ENCODE results near the gene ADAMTS16.

Gene ADAMTS16

DNA sequence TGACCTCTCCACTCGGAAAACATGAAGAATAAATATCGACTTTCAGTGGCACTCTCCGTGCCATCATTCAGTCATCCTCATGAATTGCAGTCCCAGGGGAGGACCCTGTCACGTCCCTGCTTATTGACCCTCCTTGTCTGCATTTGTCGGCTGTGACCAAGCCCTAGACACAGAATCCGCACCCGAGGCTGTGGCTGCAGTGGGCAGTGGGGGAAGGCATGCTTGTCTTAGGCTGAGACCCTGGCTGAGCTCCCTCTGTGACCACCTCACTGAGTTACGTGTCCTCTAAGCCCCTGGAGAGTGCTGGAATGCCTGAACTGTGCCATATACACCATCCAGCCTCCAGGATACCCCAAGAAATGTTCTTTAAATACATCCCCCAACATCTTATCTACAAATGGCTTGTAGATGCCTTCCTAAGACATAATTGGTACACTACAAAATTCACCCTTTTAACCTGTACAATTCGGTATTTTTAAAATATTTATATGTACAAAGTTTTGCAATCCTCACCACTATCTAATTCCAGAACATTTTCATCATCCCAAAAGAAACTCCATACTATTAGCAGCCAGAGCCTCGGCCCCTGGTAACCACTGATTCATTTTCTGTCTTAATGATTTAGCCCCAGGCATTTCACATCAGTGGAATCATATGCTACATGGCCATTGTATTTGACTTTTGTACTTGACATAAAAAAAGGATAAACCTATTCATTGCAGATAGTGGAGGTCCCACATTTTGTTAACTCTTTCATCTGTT, 201.6 kb downstream of the ADAMTS16 start:
- DNase-seq (ENCODE audit: extremely low read depth, low read depth), result no peak
- TF ChIP-seq, protein P1, sequence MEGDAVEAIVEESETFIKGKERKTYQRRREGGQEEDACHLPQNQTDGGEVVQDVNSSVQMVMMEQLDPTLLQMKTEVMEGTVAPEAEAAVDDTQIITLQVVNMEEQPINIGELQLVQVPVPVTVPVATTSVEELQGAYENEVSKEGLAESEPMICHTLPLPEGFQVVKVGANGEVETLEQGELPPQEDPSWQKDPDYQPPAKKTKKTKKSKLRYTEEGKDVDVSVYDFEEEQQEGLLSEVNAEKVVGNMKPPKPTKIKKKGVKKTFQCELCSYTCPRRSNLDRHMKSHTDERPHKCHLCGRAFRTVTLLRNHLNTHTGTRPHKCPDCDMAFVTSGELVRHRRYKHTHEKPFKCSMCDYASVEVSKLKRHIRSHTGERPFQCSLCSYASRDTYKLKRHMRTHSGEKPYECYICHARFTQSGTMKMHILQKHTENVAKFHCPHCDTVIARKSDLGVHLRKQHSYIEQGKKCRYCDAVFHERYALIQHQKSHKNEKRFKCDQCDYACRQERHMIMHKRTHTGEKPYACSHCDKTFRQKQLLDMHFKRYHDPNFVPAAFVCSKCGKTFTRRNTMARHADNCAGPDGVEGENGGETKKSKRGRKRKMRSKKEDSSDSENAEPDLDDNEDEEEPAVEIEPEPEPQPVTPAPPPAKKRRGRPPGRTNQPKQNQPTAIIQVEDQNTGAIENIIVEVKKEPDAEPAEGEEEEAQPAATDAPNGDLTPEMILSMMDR (IDR thresholded peaks at IDR 0.05; ENCODE audit: low read depth, low read length), result no peak

DNA sequence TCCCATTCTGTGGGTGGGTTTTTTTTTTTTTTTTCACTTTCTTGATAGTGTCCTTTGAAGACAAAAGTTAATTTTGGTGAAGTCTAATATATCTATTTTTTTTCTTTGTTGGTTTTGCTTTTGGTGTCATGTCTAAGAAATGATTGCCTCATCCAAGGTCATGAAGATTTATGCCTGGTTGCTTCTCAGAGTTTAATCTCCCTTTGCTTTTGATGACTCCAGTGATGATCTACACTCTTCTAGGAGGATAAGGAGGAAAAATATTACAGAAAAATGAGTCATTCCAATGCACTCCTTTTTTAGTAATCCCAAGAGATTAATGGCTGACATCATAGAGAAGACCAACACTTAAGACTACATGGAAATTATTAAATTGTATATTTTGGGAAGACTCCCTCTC, 202.7 kb downstream of the ADAMTS16 start:
- TF ChIP-seq, protein P1 (IDR thresholded peaks at IDR 0.05; ENCODE audit: low read depth, low read length), result no peak
- DNase-seq (ENCODE audit: extremely low read depth, low read depth), result no peak

DNA sequence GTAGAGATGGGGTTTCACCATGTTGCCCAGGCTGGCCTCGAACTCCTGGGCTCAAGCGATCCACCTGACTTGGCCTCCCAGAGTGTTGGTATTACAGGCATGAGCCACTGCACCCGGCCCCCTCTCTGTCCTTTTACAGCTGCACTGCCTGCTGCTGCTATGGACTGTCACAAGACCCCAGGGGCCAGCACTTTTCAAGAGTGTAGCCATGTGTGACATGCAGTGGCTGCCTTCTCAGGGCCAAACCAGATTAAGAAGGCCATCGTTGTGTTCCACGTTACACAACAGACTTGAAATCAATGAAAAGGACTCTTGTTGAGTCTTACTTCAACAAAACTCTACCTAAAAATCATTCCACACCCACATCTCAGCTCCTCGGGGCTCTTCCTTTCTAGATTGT, 203.4 kb downstream of the ADAMTS16 start:
- TF ChIP-seq, protein P1 (IDR thresholded peaks at IDR 0.05; ENCODE audit: low read depth, low read length), result no peak
- DNase-seq (ENCODE audit: extremely low read depth, low read depth), result no peak

DNA sequence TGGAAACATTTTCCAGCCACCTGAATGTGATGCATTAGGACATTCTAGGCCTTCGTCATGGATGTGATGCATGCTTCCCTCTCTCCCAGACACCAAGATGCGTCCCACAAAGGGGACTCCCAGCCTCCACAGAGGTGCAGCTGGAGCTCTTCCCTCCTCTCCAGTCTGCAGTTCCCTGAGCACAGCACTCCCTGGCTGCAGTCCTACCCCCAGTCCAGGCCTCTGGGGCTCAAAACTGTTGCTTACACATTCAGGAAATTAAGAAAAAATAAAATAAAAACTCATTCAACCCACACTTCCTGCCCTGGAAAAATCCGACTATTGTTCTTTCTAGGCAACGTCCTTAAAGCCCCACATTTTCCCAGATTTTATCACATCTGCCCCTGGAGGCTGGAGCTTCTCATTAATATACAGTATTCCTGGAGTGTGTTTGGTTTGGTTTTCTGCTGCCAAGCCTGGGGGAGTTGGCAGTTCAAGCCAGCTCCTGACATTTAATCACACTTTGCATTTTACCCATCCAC, 204.0 kb downstream of the ADAMTS16 start:
- TF ChIP-seq, protein P1 (IDR thresholded peaks at IDR 0.05; ENCODE audit: low read depth, low read length), result no peak
- DNase-seq (ENCODE audit: extremely low read depth, low read depth), result no peak

DNA sequence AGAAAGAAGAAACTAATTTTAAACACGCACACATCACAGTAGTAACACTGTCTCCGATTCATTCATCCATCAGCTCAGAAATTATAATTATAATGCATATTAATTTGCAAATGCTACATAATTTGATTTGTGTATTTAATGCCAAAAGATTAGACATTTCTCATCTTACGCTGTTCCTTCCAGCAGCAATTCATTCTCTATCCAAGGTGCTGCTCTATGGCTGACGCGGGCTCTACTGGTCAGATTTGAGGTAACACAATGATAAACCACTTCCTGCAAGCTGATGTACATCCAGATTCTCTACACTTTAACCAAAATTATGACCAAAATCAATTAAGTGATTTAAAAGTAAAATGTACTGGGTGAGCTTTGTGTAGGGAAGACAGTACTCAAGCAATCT, 204.5 kb downstream of the ADAMTS16 start:
- TF ChIP-seq, protein P1 (IDR thresholded peaks at IDR 0.05; ENCODE audit: low read depth, low read length), result no peak
- no peak for DNase-seq (ENCODE audit: extremely low read depth, low read depth)

DNA sequence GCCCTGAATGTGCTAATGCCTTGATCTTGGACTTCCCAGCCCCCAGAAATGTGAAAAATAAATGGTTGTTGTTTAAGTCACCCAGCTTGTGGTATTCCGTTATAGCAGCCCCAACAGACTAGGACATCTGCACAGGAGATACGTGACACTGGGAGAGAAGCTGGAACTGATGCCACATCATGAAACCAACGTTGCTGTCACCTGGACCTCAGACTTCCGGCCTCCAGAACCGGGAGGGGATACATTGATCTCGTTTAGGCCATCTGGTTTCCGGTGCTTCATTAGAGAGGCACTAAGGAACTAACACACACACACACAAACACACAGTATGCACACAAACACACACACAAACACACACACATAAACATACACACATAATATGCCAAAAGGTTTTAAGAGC, 207.3 kb downstream of the ADAMTS16 start:
- no peak for DNase-seq (ENCODE audit: extremely low read depth, low read depth)
- TF ChIP-seq, protein P1 (IDR thresholded peaks at IDR 0.05; ENCODE audit: low read depth, low read length), result no peak

DNA sequence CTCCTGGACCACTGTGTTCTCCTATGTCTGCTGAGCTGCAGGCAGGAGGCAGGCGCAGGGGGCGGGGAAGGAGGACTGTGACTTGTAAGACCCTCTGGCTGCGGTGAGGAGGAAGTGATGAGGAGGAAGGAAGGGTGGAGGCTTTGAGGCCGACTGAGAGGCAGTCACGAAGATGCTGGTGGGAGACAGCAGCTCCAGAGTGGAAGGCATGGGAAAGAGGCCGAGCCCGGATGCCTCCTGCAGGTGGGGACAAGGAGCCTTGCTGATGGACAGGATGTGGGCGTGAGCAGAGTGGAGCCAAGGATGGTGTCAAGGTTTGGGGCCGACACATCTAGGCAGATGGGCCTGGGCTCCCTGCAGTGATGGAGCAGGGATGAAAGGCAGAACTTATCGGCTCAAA, 208.0 kb downstream of the ADAMTS16 start:
- no peak for DNase-seq (ENCODE audit: extremely low read depth, low read depth)
- TF ChIP-seq, protein P1 (IDR thresholded peaks at IDR 0.05; ENCODE audit: low read depth, low read length), result no peak

Data from AG09319 (cell line).